HepG2 (cell line): ENCODE data around the gene FUOM. TPM values are rescaled to one million over a fixed set of nuclear protein-coding genes. Genes with fewer than 3 reads are reported as not detected.
A peak's percentile ranks its signal among the peaks of the same experiment; 100 is the strongest.

Source experiments
- CTCF ChIP-seq: sonication (generic); formaldehyde crosslinking; IDR thresholded peaks from 2 replicates; pipeline ENCODE4 v1.5.0; 2020; ENCODE audit warnings: mild to moderate bottlenecking, missing genetic modification reagents, moderate library complexity
- HOXD1 ChIP-seq: sonication (generic); formaldehyde crosslinking; IDR thresholded peaks from 2 replicates; pipeline ENCODE4 v1.5.0; 2020; ENCODE audit warnings: missing genetic modification reagents
- JDP2 ChIP-seq: sonication (generic); formaldehyde crosslinking; IDR thresholded peaks from 2 replicates; pipeline ENCODE4 v1.8.1; 2022; ENCODE audit warnings: missing genetic modification reagents, borderline replicate concordance
- MTF1 ChIP-seq: sonication (generic); formaldehyde crosslinking; IDR thresholded peaks from 2 replicates; pipeline ENCODE4 v1.5.0; 2020; ENCODE audit warnings: missing genetic modification reagents
- NR3C1 ChIP-seq: sonication (generic); formaldehyde crosslinking; IDR thresholded peaks from 2 replicates; pipeline ENCODE4 v1.4.0; 2020; ENCODE audit warnings: missing genetic modification reagents
- RARG ChIP-seq: sonication (generic); formaldehyde crosslinking; IDR thresholded peaks from 2 replicates; pipeline ENCODE4 v1.4.0; 2020; ENCODE audit warnings: low read depth, mild to moderate bottlenecking, missing genetic modification reagents
- ZKSCAN8 ChIP-seq: IDR thresholded peaks from 2 replicates; pipeline ENCODE4 v1.6.1; 2016; ENCODE audit warnings: borderline replicate concordance, missing genetic modification reagents, missing compliant biosample characterization
- ZNF609 ChIP-seq: sonication (generic); formaldehyde crosslinking; IDR thresholded peaks from 2 replicates; pipeline ENCODE4 v1.4.0; 2020; ENCODE audit warnings: mild to moderate bottlenecking, missing genetic modification reagents, borderline replicate concordance
- ZNF652 ChIP-seq: IDR thresholded peaks from 2 replicates; pipeline ENCODE4 v1.6.1; 2016; ENCODE audit warnings: low read depth, borderline replicate concordance
- ZNF674 ChIP-seq: sonication (generic); formaldehyde crosslinking; IDR thresholded peaks from 2 replicates; pipeline ENCODE4 v1.5.0; 2020; ENCODE audit warnings: low read depth, mild to moderate bottlenecking, missing genetic modification reagents
- ZNF724P ChIP-seq: sonication (generic); formaldehyde crosslinking; IDR thresholded peaks from 2 replicates; pipeline ENCODE4 v1.8.0; 2022; ENCODE audit warnings: missing genetic modification reagents, borderline replicate concordance
- ZNF773 ChIP-seq: sonication (generic); formaldehyde crosslinking; IDR thresholded peaks from 2 replicates; pipeline ENCODE4 v1.4.0; 2020; ENCODE audit warnings: missing genetic modification reagents, borderline replicate concordance
- ZNF776 ChIP-seq: sonication (generic); formaldehyde crosslinking; IDR thresholded peaks from 2 replicates; pipeline ENCODE4 v1.4.0; 2020; ENCODE audit warnings: mild to moderate bottlenecking, missing genetic modification reagents
- ZSCAN29 ChIP-seq: sonication (generic); formaldehyde crosslinking; conservative IDR thresholded peaks from 2 replicates; pipeline ENCODE4 v1.4.0; 2020; ENCODE audit warnings: mild to moderate bottlenecking, missing genetic modification reagents
- polyA plus RNA-seq, 8 experiments: library from polyadenylated mRNA; depleted of rRNA in 3 of 8; stranded (reverse) in 7 of 8; unstranded in 1 of 8; fragments of >200 nt; fragmentation: Illumina TruSeq in 4 of 8; extraction: Trizol in 4 of 8; gene quantifications; 2 replicates each; pipeline versions ENCODE4 v1.2.1 to v1.2.3, GENCODE V29; 2011 to 2016; ENCODE audit warnings: low read depth in 4 of 8, missing spikeins in 1 of 8, mixed read lengths in 1 of 8; ENCODE audit not compliant: insufficient read depth in 1 of 8
- total RNA-seq, 5 experiments: library from RNA; depleted of rRNA; stranded (reverse); fragments of >200 nt; fragmentation: Illumina TruSeq; extraction: Trizol; gene quantifications; 2 replicates each; pipeline ENCODE4 v1.2.3, GENCODE V29; 2016; ENCODE audit warnings: low read depth in 1 of 5
- TF ChIP-seq, protein P1 (sequence below): conservative IDR thresholded peaks from 2 replicates; pipeline ENCODE4 v1.6.1; 2018; ENCODE audit warnings: missing genetic modification reagents
- TF ChIP-seq, protein P2 (sequence below): IDR thresholded peaks from 2 replicates; pipeline ENCODE4 v1.6.1; 2016; ENCODE audit warnings: mild to moderate bottlenecking
- TF ChIP-seq, protein P3 (sequence below): sonication (generic); formaldehyde crosslinking; IDR thresholded peaks from 2 replicates; pipeline ENCODE4 v1.4.0; 2020; ENCODE audit warnings: mild to moderate bottlenecking, low read depth, missing genetic modification reagents
- TF ChIP-seq, protein P4 (sequence below): IDR thresholded peaks from 2 replicates; pipeline ENCODE4 v1.6.1; 2016; ENCODE audit warnings: low read depth, borderline replicate concordance

Gene FUOM
- total and polyA plus RNA-seq, 2 of the 13 experiments (the other 11 are each of a cell fraction or from before 2014, with no cell fraction given), result 27.5 to 60.4 TPM

DNA sequence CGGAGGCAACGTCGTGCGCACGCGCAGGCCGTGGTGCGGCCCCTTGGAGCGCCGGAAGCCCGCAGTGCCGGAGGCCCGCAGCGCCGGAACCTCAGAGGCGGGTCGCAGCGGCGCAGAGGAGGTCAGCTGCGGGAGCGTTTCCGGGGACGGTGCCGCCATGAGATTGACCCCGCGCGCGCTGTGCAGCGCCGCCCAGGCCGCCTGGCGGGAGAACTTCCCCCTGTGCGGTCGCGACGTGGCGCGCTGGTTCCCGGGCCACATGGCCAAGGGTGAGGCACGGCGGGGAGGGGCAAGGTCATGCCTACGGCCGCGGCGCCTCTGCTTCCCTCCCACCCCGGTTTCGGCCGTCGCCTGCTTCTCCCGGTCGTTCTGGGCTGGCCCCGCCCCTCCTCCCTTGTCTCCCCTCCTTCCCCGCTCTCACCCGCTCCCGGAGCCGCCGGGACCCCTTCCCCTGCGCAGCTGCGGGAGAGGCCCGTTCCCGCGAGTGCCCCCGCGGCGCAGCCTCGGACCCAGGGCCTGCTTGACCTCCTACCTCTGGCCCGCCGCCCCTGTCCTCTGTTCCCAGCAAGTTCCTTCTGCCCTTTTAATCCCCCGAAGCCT lies 36.3 kb upstream of the FUOM start, which contains the start of gene MTG1 (continued):
- TF ChIP-seq JDP2 (CRISPR knock-in tag) (no peak), ZSCAN29 (CRISPR knock-in tag) (0 out of 2 replicates have a peak, but pooled peaks have one; percentile 21), RARG (no peak), CTCF (CRISPR knock-in tag) (peak; percentile 66), HOXD1 (CRISPR knock-in tag) (peak; percentile 79; the same call in 1 of the 2 replicates), ZKSCAN8 (CRISPR knock-in tag) (no peak), ZNF724P (CRISPR knock-in tag) (peak; percentile 89), MTF1 (CRISPR knock-in tag) (no peak), ZNF609 (peak; percentile 74), ZNF776 (CRISPR knock-in tag) (no peak), ZNF674 (CRISPR knock-in tag) (no peak), ZNF652 (CRISPR knock-in tag) (no peak), ZNF773 (CRISPR knock-in tag) (peak; percentile 43; the same call in 1 of the 2 replicates), NR3C1 (no peak)
- TF ChIP-seq, protein P1, sequence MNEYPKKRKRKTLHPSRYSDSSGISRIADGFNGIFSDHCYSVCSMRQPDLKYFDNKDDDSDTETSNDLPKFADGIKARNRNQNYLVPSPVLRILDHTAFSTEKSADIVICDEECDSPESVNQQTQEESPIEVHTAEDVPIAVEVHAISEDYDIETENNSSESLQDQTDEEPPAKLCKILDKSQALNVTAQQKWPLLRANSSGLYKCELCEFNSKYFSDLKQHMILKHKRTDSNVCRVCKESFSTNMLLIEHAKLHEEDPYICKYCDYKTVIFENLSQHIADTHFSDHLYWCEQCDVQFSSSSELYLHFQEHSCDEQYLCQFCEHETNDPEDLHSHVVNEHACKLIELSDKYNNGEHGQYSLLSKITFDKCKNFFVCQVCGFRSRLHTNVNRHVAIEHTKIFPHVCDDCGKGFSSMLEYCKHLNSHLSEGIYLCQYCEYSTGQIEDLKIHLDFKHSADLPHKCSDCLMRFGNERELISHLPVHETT (CRISPR knock-in tag), result peak; percentile 97
- TF ChIP-seq, protein P2, sequence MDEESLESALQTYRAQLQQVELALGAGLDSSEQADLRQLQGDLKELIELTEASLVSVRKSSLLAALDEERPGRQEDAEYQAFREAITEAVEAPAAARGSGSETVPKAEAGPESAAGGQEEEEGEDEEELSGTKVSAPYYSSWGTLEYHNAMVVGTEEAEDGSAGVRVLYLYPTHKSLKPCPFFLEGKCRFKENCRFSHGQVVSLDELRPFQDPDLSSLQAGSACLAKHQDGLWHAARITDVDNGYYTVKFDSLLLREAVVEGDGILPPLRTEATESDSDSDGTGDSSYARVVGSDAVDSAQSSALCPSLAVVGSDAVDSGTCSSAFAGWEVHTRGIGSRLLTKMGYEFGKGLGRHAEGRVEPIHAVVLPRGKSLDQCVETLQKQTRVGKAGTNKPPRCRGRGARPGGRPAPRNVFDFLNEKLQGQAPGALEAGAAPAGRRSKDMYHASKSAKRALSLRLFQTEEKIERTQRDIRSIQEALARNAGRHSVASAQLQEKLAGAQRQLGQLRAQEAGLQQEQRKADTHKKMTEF (CRISPR knock-in tag), result peak; percentile 94
- TF ChIP-seq, protein P3, sequence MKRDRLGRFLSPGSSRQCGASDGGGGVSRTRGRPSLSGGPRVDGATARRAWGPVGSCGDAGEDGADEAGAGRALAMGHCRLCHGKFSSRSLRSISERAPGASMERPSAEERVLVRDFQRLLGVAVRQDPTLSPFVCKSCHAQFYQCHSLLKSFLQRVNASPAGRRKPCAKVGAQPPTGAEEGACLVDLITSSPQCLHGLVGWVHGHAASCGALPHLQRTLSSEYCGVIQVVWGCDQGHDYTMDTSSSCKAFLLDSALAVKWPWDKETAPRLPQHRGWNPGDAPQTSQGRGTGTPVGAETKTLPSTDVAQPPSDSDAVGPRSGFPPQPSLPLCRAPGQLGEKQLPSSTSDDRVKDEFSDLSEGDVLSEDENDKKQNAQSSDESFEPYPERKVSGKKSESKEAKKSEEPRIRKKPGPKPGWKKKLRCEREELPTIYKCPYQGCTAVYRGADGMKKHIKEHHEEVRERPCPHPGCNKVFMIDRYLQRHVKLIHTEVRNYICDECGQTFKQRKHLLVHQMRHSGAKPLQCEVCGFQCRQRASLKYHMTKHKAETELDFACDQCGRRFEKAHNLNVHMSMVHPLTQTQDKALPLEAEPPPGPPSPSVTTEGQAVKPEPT (CRISPR knock-in tag), result peak; percentile 77; the same call in 1 of the 2 replicates
- TF ChIP-seq, protein P4, sequence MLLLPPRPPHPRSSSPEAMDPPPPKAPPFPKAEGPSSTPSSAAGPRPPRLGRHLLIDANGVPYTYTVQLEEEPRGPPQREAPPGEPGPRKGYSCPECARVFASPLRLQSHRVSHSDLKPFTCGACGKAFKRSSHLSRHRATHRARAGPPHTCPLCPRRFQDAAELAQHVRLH, result peak; percentile 84; the same call in 1 of the 2 replicates
